K562 (cell line): Measurements from ENCODE around the gene AMELX.
A peak's percentile ranks its signal among the peaks of the same experiment; 100 is the strongest.

Source experiments
- CBX3 ChIP-seq, 2 experiments: IDR thresholded peaks; 1 replicate in 1 of 2; 2 replicates in 1 of 2; pipeline ENCODE4 v1.6.1; 2012; ENCODE audit warnings: inconsistent platforms in 2 of 2, low read length in 2 of 2, borderline replicate concordance in 1 of 2, control low read depth in 1 of 2
- TF ChIP-seq, protein P1 (sequence below), 3 experiments: IDR thresholded peaks in 2 of 3; conservative IDR thresholded peaks in 1 of 3; 2 replicates each; pipeline ENCODE4 v1.5.1; 2011 to 2012; ENCODE audit warnings: low read length in 3 of 3, mild to moderate bottlenecking in 3 of 3, control low read depth in 2 of 3, improper control_type of control experiment in 1 of 3, inconsistent platforms in 1 of 3, low read depth in 1 of 3, mixed read lengths in 1 of 3, moderate library complexity in 1 of 3; ENCODE audit not compliant: insufficient read depth in 2 of 3

DNA sequence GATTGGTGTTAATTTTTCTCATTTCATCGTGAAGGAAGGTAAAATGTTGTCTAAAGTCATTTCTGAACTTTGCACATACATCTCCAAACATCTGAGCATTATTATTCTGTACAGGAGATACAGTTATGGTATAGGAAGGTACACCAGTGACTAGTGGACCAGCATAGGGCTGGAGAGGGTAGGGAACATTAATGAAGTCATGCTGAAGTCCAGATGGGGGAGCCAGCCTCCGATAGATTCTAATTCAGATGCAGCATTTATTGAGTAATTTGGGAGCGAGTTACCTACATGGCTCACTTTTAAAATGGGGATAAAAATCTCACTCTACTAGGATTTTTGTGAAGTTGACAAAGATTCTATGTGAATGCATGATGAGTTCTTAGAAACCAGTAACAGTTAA lies 34.9 kb downstream of the AMELX start:
- TF ChIP-seq, protein P1, sequence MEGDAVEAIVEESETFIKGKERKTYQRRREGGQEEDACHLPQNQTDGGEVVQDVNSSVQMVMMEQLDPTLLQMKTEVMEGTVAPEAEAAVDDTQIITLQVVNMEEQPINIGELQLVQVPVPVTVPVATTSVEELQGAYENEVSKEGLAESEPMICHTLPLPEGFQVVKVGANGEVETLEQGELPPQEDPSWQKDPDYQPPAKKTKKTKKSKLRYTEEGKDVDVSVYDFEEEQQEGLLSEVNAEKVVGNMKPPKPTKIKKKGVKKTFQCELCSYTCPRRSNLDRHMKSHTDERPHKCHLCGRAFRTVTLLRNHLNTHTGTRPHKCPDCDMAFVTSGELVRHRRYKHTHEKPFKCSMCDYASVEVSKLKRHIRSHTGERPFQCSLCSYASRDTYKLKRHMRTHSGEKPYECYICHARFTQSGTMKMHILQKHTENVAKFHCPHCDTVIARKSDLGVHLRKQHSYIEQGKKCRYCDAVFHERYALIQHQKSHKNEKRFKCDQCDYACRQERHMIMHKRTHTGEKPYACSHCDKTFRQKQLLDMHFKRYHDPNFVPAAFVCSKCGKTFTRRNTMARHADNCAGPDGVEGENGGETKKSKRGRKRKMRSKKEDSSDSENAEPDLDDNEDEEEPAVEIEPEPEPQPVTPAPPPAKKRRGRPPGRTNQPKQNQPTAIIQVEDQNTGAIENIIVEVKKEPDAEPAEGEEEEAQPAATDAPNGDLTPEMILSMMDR (IDR thresholded peaks at IDR 0.05 in 2 of 3, conservative IDR thresholded peaks at IDR 0.05 in 1 of 3; ENCODE audit: insufficient read depth in 2 of 3, low read depth in 1 of 3, low read length in 3 of 3), result peak in 1 of 3 experiments; percentile 41; a peak in 2 of 6 replicates
- no peak for TF ChIP-seq CBX3 (IDR thresholded peaks at IDR 0.05; ENCODE audit: borderline replicate concordance in 1 of 2, low read length in 2 of 2)
